ENCODE measurements around the gene GADD45B. TPM values are rescaled to one million over a fixed set of nuclear protein-coding genes. Genes with fewer than 3 reads are reported as not detected.

The GADD45B gene
- total and polyA plus RNA-seq, 10 of the 15 experiments (the other 5 are each of a cell fraction or from before 2014, with no cell fraction given), result 2.4 to 180 (median 91.1) TPM

DNA sequence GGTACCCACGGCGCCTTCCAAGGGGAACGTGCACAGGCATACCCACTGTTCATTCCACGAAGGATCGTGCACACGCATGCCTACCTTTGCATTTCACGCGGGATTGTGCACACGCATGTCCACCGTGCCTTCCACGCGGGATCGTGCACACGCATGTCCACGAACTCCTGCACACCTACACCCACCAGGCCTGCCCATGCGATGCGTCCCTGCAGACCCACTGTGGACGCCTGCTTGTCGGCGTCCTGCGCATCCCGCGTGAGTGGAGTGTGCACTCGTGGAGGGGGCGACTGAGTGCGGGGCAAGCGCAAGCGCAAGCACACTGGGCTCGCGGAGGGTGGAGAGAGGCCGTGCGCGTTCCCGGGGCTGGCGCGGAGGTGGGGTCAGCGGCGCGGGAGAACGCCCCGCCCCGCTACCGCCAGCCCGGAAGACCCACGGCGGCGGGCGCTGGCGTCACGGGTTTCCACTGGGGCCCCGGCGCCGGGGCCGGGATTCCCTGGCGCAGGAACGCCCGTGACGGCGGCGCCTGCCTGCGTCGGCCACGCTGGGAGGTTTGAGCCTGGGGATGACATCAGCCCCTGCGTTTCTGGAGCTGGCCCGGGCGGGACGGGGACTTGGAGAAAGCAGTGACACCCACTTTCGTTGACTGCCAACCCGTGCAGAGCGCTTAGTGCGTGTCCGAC is 18.7 kb downstream of the GADD45B start:
- H3K9ac ChIP-seq (ENCODE audit: control insufficient read depth, insufficient read depth, low read length), result no peak overlapping the region; the same call in 1 of the 2 replicates
- peaks cover 20% of the 10 kb centered on the region for H3K4me1 ChIP-seq (ENCODE audit: control insufficient read depth, insufficient read depth, low read length)
- peak overlapping the region; percentile 77 for H3K4me3 ChIP-seq
- CTCF ChIA-PET, result interaction anchor here (0.9 kb wide), 1 partner anchor 18 kb away, joined by 3 read pairs; the partner anchor contains the start of gene GADD45B
- in situ Hi-C loops (cut with MboI), result no loop called here
- peak overlapping the region; percentile 98 for H3K4me2 ChIP-seq (ENCODE audit: control insufficient read depth, insufficient read depth)
- no peaks in the 10 kb centered on the region for H3K79me2 ChIP-seq (ENCODE audit: control insufficient read depth, insufficient read depth, low read length)
- no peaks in the 10 kb centered on the region for H3K36me3 ChIP-seq (ENCODE audit: control insufficient read depth in 2 of 2, insufficient read depth in 2 of 2, low read length in 1 of 2)
- peaks cover 0 to 2% of the 10 kb centered on the region in 2 experiments; a peak in 2 of 4 replicates for H3K27me3 ChIP-seq (replicated peaks in 1 of 2; ENCODE audit: control insufficient read depth in 2 of 2, insufficient read depth in 2 of 2, low read length in 1 of 2)
- no TSS peak for BruUV-seq (replicated peaks)
- POLR2A ChIA-PET, result no interaction called here
- RAD21 ChIA-PET (ENCODE audit: unreplicated experiment), result interaction anchor here (0.8 kb wide), 1 partner anchor 115 kb away, joined by 3 read pairs; no protein-coding TSS in a partner anchor
- DNase-seq (ENCODE audit: low read depth, low spot score), result no peak
- SMC1A ChIA-PET (ENCODE audit: uncharacterized antibody, unreplicated experiment), result interaction anchor here (1.3 kb wide), 1 partner anchor 67 kb away, joined by 4 read pairs; no protein-coding TSS in a partner anchor
- peak; percentile 89 for ATAC-seq
- H2AFZ ChIP-seq (ENCODE audit: control insufficient read depth, low read depth, low read length), result peak overlapping the region; percentile 56
- 37% methylated on average over 61 of the region's 72 CpGs for WGBS (ENCODE audit: insufficient coverage, insufficient replicate concordance, low lambda C conversion rate, missing lambda C conversion rate)
- intact Hi-C loops (cut with micrococcal nuclease; ENCODE audit: unreplicated experiment), result no loop called here
- H3K9me3 ChIP-seq (replicated peaks; ENCODE audit: control insufficient read depth, insufficient read depth, low read length), result no peaks in the 10 kb centered on the region
- FAIRE-seq, result peak; percentile 41
- no peaks in the 10 kb centered on the region for H4K20me1 ChIP-seq (ENCODE audit: control insufficient read depth, insufficient read depth)
- H3K27ac ChIP-seq (ENCODE audit: control insufficient read depth, insufficient read depth), result no peak overlapping the region
- TF ChIP-seq ZBED1 (IDR thresholded peaks at IDR 0.05; ENCODE audit: borderline replicate concordance) (no peak), ZNF622 (IDR thresholded peaks at IDR 0.05) (no peak), RELA (IDR thresholded peaks at IDR 0.05; ENCODE audit: borderline replicate concordance, partially characterized antibody) (no peak), SIN3A (IDR thresholded peaks at IDR 0.05; ENCODE audit: low read depth, low read length) (no peak), PAX8 (IDR thresholded peaks at IDR 0.05) (no peak), CTCF (IDR thresholded peaks at IDR 0.05 in 2 of 3, conservative IDR thresholded peaks at IDR 0.05 in 1 of 3; ENCODE audit: control insufficient read depth in 2 of 3, extremely low read depth in 1 of 3, insufficient read depth in 1 of 3, low read depth in 3 of 3, low read length in 3 of 3) (no peak), MTA2 (IDR thresholded peaks at IDR 0.05; ENCODE audit: low read depth) (no peak), TCF3 (IDR thresholded peaks at IDR 0.05; ENCODE audit: borderline replicate concordance, insufficient read depth, low read depth, low read length) (no peak), RAD21 (IDR thresholded peaks at IDR 0.05; ENCODE audit: insufficient read depth, low read depth, low read length) (no peak), KLF5 (IDR thresholded peaks at IDR 0.05; ENCODE audit: partially characterized antibody) (no peak), RBBP5 (conservative IDR thresholded peaks at IDR 0.05) (no peak), HDGF (IDR thresholded peaks at IDR 0.05) (no peak), SMARCA5 (IDR thresholded peaks at IDR 0.05) (peak; percentile 20; the same call in 1 of the 2 replicates), BHLHE40 (IDR thresholded peaks at IDR 0.05; ENCODE audit: borderline replicate concordance in 1 of 2, low read depth in 2 of 2, low read length in 1 of 2) (peak; percentile 55 to 89; a peak in 3 of 4 replicates), FOXK2 (IDR thresholded peaks at IDR 0.05) (no peak), SUPT20H (IDR thresholded peaks at IDR 0.05; ENCODE audit: borderline replicate concordance, control insufficient read depth, low read depth, low read length) (no peak), RUNX3 (IDR thresholded peaks at IDR 0.05; ENCODE audit: low read length) (0 out of 2 replicates have a peak, but pooled peaks have one; percentile 17), NBN (IDR thresholded peaks at IDR 0.05) (no peak), POLR2A (IDR thresholded peaks at IDR 0.05; ENCODE audit: low read depth, low read length) (no peak; the same call in 1 of the 2 replicates), POLR2AphosphoS2 (IDR thresholded peaks at IDR 0.05; ENCODE audit: low read depth, low read length) (no peak), BCL11A (IDR thresholded peaks at IDR 0.05; ENCODE audit: low read depth, low read length) (no peak)
- TF ChIP-seq, protein P1, sequence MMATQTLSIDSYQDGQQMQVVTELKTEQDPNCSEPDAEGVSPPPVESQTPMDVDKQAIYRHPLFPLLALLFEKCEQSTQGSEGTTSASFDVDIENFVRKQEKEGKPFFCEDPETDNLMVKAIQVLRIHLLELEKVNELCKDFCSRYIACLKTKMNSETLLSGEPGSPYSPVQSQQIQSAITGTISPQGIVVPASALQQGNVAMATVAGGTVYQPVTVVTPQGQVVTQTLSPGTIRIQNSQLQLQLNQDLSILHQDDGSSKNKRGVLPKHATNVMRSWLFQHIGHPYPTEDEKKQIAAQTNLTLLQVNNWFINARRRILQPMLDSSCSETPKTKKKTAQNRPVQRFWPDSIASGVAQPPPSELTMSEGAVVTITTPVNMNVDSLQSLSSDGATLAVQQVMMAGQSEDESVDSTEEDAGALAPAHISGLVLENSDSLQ (IDR thresholded peaks at IDR 0.05), result no peak
